Neuronal stem cell (in vitro differentiated cells): Measurements from ENCODE around the gene ZMIZ1.

Source experiments
- DNase-seq: peaks from one replicate; pipeline ENCODE4 v3.0.0-alpha.2; 2013; ENCODE audit warnings: low spot score
- H2AFZ ChIP-seq: one replicate; pipeline ENCODE4 v1.6.1; 2013; ENCODE audit warnings: mild to moderate bottlenecking, low read length, inconsistent platforms
- H2AK5ac ChIP-seq: 2 replicates; pipeline ENCODE4 v1.6.1; 2013; ENCODE audit warnings: low read depth, mild to moderate bottlenecking, inconsistent platforms, low read length, moderate library complexity, mixed read lengths
- H2BK120ac ChIP-seq: 2 replicates; pipeline ENCODE4 v1.6.1; 2013; ENCODE audit warnings: low read depth, mild to moderate bottlenecking, inconsistent platforms, low read length, moderate library complexity, mixed read lengths
- H2BK12ac ChIP-seq: one replicate; pipeline ENCODE4 v1.6.1; 2013; ENCODE audit warnings: low read length, inconsistent platforms
- H2BK15ac ChIP-seq: 2 replicates; pipeline ENCODE4 v1.6.1; 2013; ENCODE audit warnings: mild to moderate bottlenecking, low read length, inconsistent platforms, mixed read lengths
- H2BK5ac ChIP-seq: one replicate; pipeline ENCODE4 v1.6.1; 2013; ENCODE audit warnings: inconsistent platforms, mild to moderate bottlenecking, low read length, moderate library complexity
- H3K14ac ChIP-seq: one replicate; pipeline ENCODE4 v1.6.1; 2013; ENCODE audit warnings: low read length, inconsistent platforms
- H3K18ac ChIP-seq: 2 replicates; pipeline ENCODE4 v1.6.1; 2013; ENCODE audit warnings: low read length, inconsistent platforms
- H3K23ac ChIP-seq: 2 replicates; pipeline ENCODE4 v1.6.1; 2013; ENCODE audit warnings: low read depth, mild to moderate bottlenecking, mixed read lengths, low read length, inconsistent platforms; ENCODE audit not compliant: poor library complexity
- H3K27ac ChIP-seq: replicated peaks from 3 replicates; pipeline ENCODE4 v1.5.1; 2013; ENCODE audit warnings: low read length, inconsistent platforms
- H3K27me3 ChIP-seq, 3 experiments: 2 replicates each; pipeline ENCODE4 v1.6.1; 2013; ENCODE audit warnings: low read length in 3 of 3, mild to moderate bottlenecking in 2 of 3, inconsistent platforms in 1 of 3, low read depth in 1 of 3, mixed read lengths in 1 of 3, moderate library complexity in 1 of 3; ENCODE audit not compliant: control insufficient read depth in 3 of 3, insufficient read depth in 3 of 3
- H3K36me3 ChIP-seq, 2 donors: replicated peaks in 1 of 2; 2 replicates each; pipeline ENCODE4 v1.6.1; 2013; ENCODE audit warnings: low read length in 2 of 2; ENCODE audit not compliant: control insufficient read depth in 2 of 2, insufficient read depth in 2 of 2
- H3K4ac ChIP-seq: 2 replicates; pipeline ENCODE4 v1.6.1; 2013; ENCODE audit warnings: inconsistent platforms, mild to moderate bottlenecking, low read length, moderate library complexity
- H3K4me1 ChIP-seq, 2 donors: 1 replicate in 1 of 2; 2 replicates in 1 of 2; pipeline ENCODE4 v1.6.1; 2013; ENCODE audit warnings: low read length in 2 of 2, low read depth in 1 of 2; ENCODE audit not compliant: control insufficient read depth in 2 of 2, insufficient read depth in 1 of 2
- H3K4me2 ChIP-seq: one replicate; pipeline ENCODE4 v1.6.1; 2013; ENCODE audit warnings: mild to moderate bottlenecking, low read length, inconsistent platforms; ENCODE audit not compliant: insufficient read depth, poor library complexity, severe bottlenecking
- H3K4me3 ChIP-seq, 2 donors: 2 replicates each; pipeline ENCODE4 v1.5.1; 2013; ENCODE audit warnings: low read length in 2 of 2, mild to moderate bottlenecking in 2 of 2, inconsistent platforms in 1 of 2, moderate library complexity in 1 of 2
- H3K79me1 ChIP-seq: one replicate; pipeline ENCODE4 v1.6.1; 2013; ENCODE audit warnings: low read depth, mild to moderate bottlenecking, inconsistent platforms, low read length, moderate library complexity
- H3K9ac ChIP-seq: one replicate; pipeline ENCODE4 v1.6.1; 2013; ENCODE audit warnings: mild to moderate bottlenecking, low read depth, low read length, inconsistent platforms; ENCODE audit not compliant: poor library complexity
- H3K9me3 ChIP-seq, 2 donors: replicated peaks in 1 of 2; 2 replicates each; pipeline versions ENCODE3 to v1.6.1; 2013; ENCODE audit warnings: low read length in 2 of 2, mild to moderate bottlenecking in 2 of 2, inconsistent platforms in 1 of 2, low read depth in 1 of 2, mixed read lengths in 1 of 2, moderate library complexity in 1 of 2; ENCODE audit not compliant: control insufficient read depth in 2 of 2, insufficient read depth in 1 of 2
- H4K8ac ChIP-seq: one replicate; pipeline ENCODE4 v1.6.1; 2013; ENCODE audit warnings: low read depth, mild to moderate bottlenecking, inconsistent platforms, low read length, moderate library complexity
- H4K91ac ChIP-seq: one replicate; pipeline ENCODE4 v1.6.1; 2013; ENCODE audit warnings: low read length, low read depth, mild to moderate bottlenecking, inconsistent platforms; ENCODE audit not compliant: poor library complexity
- whole genome bisulfite sequencing, 2 donors: extraction: QIAGEN DNeasy Blood & Tissue Kit; methylation state at CpG; one replicate each; pipeline ENCODE4 v1.1.7; 2013; ENCODE audit warnings: missing lambda C conversion rate in 2 of 2, mixed read lengths in 1 of 2; ENCODE audit not compliant: insufficient read length in 2 of 2, insufficient replicate concordance in 1 of 2; ENCODE audit errors: extremely low coverage in 2 of 2; 5-methylcytosine and 5-hydroxymethylcytosine counted together

Gene ZMIZ1

DNA sequence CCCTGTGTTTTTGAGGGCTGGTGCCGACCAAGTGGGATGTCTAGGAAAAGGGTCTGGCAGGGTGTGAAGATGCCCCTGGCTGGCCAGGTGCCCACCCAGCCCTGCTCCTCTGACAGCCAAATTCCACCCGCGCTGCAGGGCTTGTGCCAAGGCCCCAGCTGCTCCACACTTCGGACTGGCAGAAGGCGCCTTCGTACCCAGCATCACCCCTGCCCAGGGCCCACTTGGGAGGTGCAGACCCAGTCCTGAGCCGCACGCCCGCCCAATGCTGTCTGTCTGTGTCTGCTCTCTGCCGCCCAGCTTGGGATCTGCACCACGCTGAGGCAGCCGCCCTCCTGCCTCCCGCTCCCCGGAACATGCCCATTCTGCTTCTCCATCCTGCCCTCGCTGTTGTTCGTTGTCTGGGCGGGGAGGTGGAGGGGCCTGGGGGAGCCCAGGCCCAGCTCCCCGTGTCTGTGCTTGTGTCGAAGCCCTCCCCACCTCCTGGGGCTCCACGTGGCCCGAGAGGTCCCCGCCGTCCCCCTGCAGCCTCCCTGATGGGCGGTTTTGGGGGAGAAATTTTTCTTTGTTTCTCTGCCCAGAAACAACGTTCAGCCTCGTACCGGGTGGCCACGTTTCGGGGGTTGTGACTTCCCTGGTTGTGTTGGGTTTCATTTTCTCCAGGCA lies 241.6 kb downstream of the ZMIZ1 start:
- Histone ChIP-seq H3K14ac (no peak overlapping the region), H4K8ac (peak overlapping the region; percentile 52), H3K27me3 (no peaks in the 10 kb centered on the region), H3K36me3 (peaks cover 70 to 99% of the 10 kb centered on the region in 2 donors), H3K23ac (no peak overlapping the region), H3K9ac (peak overlapping the region; percentile 57), H3K79me1 (peaks cover 6% of the 10 kb centered on the region), H2BK15ac (no peak overlapping the region), H2BK12ac (no peak overlapping the region), H2AK5ac (peak overlapping the region; percentile 82), H3K27ac (no peak overlapping the region), H3K9me3 (no peaks in the 10 kb centered on the region), H2BK120ac (no peak overlapping the region), H3K4ac (peak overlapping the region; percentile 37), H3K4me1 (peaks cover 0 to 5% of the 10 kb centered on the region in 2 donors), H3K18ac (peak overlapping the region; percentile 90), H3K4me3 (peak overlapping the region in 1 of 2 donors; percentile 5), H3K4me2 (no peak overlapping the region), H2BK5ac (peak overlapping the region; percentile 66), H4K91ac (peak overlapping the region; percentile 85), H2AFZ (no peak overlapping the region)
- no CpG with 5 or more reads among the region's 29 CpGs for WGBS, 2 donors
- no peak for DNase-seq

DNA sequence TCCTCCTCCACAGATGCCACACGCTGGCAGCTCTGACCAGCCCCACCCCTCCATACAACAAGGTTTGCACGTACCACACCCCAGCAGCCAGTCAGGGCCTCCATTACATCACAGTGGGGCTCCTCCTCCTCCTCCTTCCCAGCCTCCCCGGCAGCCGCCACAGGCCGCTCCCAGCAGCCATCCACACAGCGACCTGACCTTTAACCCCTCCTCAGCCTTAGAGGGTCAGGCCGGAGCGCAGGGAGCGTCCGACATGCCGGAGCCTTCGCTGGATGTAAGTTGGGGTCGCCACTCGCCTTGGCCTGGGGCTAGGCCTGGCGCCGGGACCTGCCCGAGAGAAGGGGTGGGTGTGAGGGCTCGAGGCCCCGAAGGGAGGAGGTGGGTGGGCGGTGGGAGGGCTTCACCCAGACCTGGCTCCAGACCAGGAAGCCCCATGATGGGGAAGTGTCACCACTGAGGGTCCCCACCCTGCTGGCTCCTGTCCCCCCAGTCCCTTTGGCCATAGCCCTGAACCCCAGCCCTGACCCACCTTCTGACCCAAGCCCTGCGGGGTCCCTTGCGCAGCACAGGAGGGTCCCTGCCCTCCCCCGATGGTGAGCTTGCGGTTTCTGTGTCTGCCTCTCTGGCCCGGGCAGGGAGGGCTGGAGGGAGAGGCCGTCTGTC lies 242.3 kb downstream of the ZMIZ1 start:
- H2AK5ac ChIP-seq = peak overlapping the region; percentile 82
- no peak overlapping the region for H3K4me3 ChIP-seq
- no peak overlapping the region for H2BK15ac ChIP-seq
- peak overlapping the region; percentile 78 for H4K8ac ChIP-seq
- H3K79me1 ChIP-seq = peaks cover 6% of the 10 kb centered on the region
- peak overlapping the region; percentile 90 for H3K18ac ChIP-seq
- no CpG with 5 or more reads among the region's 26 CpGs for WGBS, 2 donors
- H4K91ac ChIP-seq = no peak overlapping the region
- peak overlapping the region; percentile 32 for H3K14ac ChIP-seq
- no peak overlapping the region for H2AFZ ChIP-seq
- H3K27me3 ChIP-seq = no peaks in the 10 kb centered on the region
- H3K4ac ChIP-seq = no peak overlapping the region
- H2BK5ac ChIP-seq = peak overlapping the region; percentile 26
- H2BK120ac ChIP-seq = no peak overlapping the region
- H3K23ac ChIP-seq = peak overlapping the region; percentile 67
- peaks cover 63 to 99% of the 10 kb centered on the region in 2 donors for H3K36me3 ChIP-seq
- peak overlapping the region; percentile 52 for H2BK12ac ChIP-seq
- no peaks in the 10 kb centered on the region for H3K9me3 ChIP-seq
- DNase-seq = peak; percentile 27
- peaks cover 0 to 5% of the 10 kb centered on the region in 2 donors for H3K4me1 ChIP-seq
- peak overlapping the region; percentile 57 for H3K9ac ChIP-seq
- no peak overlapping the region for H3K27ac ChIP-seq
- no peak overlapping the region for H3K4me2 ChIP-seq

DNA sequence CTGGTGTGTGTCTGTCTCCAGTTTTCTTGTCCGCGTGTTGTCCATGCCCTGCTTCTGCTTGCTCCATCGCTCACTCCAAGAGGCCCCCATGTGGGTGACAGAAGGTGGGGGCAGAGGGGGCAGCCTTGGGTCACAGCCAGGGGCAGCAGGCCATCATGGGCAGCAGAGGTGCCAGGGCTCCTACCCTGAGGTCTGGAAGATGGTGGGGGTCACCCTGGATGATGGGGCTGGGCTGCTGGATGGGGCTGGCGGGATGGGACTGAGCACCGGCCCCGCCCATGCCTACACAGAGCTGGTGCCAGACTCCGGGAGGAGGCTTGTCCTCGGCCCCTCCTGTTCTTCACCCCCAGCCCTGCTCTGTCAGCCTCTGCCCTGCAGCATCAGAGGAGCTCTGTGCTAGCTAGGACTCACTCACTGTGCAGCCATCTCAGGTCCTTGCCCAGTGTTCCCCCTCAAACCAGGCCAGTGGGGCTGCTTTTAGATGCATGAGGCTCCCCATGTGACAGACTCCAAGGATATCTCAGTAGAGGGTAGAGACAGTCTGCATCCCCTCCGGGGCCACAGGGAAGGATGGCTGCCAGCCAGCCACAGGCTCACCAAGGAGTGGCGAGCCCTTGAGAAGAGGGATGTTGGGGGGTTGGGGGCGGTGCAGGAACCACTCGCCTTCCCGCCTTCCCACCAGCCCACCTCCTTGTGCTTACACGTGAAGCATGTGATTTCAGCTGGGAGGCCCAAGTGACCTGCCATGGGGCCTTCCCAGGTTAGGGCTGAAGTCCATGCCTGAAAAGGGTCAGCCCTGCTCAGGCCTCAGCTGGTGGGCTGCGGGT lies 243.0 kb downstream of the ZMIZ1 start:
- Histone ChIP-seq H2BK120ac (no peak overlapping the region), H3K79me1 (peaks cover 6% of the 10 kb centered on the region), H2BK15ac (no peak overlapping the region), H4K91ac (no peak overlapping the region), H2AFZ (no peak overlapping the region), H3K4me1 (peaks cover 4 to 8% of the 10 kb centered on the region in 2 donors), H3K4me2 (no peak overlapping the region), H3K14ac (peak overlapping the region; percentile 44), H3K9me3 (no peaks in the 10 kb centered on the region), H3K9ac (no peak overlapping the region), H3K27me3 (no peaks in the 10 kb centered on the region), H3K23ac (peak overlapping the region; percentile 67), H2BK12ac (peak overlapping the region; percentile 52), H3K27ac (peak overlapping the region; percentile 11), H4K8ac (no peak overlapping the region), H3K18ac (peak overlapping the region; percentile 84), H3K4ac (no peak overlapping the region), H2BK5ac (peak overlapping the region; percentile 26), H3K4me3 (no peak overlapping the region), H2AK5ac (peak overlapping the region; percentile 32), H3K36me3 (peaks cover 56 to 93% of the 10 kb centered on the region in 2 donors)
- no peak for DNase-seq
- no CpG with 5 or more reads among the region's 15 CpGs for WGBS, 2 donors
